CD4-positive, alpha-beta T cell treated with Interleukin-17A for 4 hours (primary cell): Measurements from ENCODE around the gene CABYR.
A peak's percentile ranks its signal among the peaks of the same experiment; 100 is the strongest.
"Not testable (repeated sequence)": the region's sequence is repeated elsewhere in the genome, so short reads cannot be mapped to it uniquely, and the experiment has no call there.

Experiments used
- DNase-seq: peaks from one replicate; pipeline ENCODE4 v3.0.0-alpha.2; 2020; ENCODE audit warnings: mixed read lengths

Gene CABYR

DNA sequence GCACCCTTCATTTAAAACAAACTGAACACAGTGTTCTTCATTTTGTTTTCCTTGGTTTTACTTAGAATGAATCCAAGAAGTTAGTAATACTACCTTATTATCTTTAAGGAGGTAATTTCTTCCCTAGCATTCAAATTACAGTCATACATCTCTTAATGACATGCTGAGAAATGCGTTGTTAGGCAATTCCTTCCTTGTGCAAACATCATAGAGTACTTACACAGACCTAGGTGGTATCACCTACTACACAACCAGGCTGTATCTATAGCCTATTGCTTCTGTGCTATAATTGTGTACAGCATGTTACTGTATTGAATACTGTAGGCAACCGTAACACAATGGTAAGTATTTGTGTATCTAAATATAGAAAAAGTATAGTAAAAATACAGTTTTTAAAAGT lies 8.4 kb upstream of the CABYR start:
- no peak for DNase-seq

- DNase-seq = no peak
These were observed 1.9 kb upstream of the CABYR start for GRCh38 chr18:24136967-24137373.

- DNase-seq = no peak
These were observed 463 bp upstream of the CABYR start for GRCh38 chr18:24138409-24138788.

GRCh38 chr18:24140697-24141096 lies 1.8 kb downstream of the CABYR start:
- no peak for DNase-seq

- DNase-seq = no peak
These were observed 3.5 kb downstream of the CABYR start for GRCh38 chr18:24142376-24142775.

DNA sequence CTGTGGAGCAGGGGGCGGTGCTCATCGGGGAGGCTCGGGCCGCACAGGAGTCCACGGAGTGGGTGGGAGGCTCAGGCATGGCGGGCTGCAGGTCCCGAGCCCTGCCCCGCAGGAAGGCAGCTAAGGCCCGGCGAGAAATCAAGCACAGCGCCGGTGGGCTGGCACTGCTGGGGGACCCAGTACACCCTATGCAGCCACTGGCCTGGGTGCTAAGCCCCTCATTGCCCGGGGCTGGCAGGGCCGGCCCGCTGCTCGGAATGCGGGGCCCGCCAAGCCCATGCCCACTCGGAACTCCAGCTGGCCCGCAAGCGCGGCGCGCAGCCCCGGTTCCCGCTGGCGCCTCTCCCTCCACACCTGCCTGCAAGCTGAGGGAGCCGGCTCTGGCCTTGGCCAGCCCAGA lies 10.7 kb downstream of the CABYR start:
- not testable (repeated sequence) for DNase-seq

- DNase-seq = no peak
These were observed 14.5 kb downstream of the CABYR start for GRCh38 chr18:24153397-24153796.

DNA sequence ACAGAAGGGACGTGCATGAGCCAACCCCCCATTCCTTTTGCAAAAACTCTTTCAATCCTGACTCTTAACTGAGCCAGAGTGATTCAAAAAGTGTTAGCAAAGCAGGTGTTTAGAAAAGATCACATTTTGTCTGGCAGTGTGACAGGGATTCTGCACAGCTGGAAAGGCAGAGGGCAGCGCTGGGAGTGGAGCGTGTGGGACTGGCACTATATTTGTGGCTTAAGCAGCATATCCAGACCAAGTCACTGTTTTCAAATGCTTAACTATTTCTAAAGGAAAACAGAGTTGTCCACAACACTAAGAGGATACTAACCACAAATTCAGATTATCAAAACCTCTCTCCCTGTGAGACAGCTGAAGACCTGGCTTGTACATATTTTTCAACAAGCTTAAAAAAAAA lies 19.0 kb downstream of the CABYR start:
- no peak for DNase-seq

DNA sequence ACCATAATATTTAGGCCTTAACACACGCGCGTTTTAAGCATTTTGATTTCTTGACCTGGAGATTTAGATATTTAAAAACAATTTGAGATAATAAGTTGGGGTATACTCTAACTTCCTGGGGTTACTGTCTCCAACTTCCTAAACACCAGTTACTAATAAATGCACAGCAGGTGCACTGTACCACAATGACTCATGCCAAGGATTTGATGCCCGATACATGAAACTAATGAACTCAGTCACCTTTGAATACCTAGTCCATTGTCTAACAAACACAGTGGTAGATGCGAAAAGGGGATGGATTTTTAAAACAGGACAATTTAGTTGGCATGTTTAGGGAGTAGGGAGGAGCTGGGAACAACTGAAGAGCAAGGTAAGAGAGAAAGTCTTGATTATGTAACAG lies 21.2 kb downstream of the CABYR start:
- DNase-seq = no peak

DNA sequence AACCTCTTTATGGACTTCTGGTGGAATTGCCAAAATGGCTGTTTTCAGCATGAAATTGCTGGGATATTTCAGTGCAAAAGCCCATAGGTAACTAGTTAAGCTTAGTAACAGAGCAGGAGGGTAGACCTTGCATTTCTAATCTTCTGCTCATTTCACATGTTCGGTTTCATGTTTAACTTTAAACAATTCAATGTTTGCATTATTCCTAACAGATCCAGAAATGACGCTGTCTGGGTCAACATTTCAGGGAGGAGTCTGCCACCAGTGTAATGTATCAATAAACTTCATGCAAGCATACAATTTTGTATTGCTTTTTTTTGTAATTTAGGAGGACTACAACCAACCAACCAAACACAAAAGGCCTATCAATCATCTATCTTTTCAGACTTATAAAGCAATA lies 22.4 kb downstream of the CABYR start:
- no peak for DNase-seq

DNA sequence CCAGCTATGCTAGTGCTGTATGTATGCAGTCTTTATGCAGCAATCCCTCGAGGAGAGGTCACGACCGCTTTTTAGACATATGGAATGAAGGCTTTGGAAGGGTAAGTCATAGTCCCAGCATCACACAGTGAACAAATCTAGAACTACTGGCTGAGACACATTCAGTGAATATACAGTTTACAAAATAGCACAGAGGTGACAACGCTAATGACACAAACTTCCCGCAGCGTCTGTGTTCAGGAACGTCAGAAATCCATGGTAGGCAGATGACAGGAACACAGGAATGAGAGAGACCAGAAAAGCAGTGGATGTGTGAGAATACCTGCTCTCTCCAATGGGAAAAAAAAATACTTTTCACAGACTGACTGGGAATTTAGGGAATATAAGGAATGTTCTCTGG lies 29.6 kb downstream of the CABYR start:
- no peak for DNase-seq

DNA sequence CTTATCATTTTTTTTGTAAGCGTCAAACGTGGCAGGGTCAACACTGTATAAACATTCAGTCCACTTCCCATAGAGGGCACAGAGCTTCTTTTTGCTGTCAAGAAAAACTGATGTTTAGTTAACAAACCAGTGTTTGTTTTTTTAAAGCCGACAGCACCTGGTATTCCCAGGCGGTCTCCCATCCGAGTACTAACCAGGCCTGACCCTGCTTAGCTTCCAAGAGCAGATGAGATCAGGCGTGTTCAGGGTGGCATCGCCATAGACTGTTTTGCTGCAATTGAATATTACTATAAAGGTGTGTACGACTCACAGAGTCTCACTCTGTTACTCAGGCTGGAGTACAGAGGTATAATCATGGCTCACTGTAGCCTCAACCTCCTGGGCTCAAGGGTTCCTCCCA lies 31.5 kb downstream of the CABYR start:
- no peak for DNase-seq

DNA sequence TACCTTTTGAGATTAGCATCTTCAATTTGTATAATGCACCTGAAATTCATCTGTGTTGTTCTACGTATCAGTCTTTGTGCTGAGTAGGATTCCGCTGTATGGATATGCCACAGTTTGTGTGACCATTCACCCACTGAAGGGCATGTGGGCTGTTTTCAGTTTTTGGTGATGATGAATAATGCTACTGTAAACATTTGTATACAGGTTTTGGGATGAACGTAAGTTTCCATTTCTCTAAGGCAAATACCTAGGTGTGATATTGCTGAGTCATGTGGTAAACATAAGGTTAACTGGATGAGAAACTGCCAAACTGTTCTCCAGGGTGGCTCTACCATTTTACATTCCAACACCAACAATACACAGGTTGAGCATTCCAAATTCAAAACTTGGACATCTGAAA lies 35.1 kb downstream of the CABYR start:
- no peak for DNase-seq

DNA sequence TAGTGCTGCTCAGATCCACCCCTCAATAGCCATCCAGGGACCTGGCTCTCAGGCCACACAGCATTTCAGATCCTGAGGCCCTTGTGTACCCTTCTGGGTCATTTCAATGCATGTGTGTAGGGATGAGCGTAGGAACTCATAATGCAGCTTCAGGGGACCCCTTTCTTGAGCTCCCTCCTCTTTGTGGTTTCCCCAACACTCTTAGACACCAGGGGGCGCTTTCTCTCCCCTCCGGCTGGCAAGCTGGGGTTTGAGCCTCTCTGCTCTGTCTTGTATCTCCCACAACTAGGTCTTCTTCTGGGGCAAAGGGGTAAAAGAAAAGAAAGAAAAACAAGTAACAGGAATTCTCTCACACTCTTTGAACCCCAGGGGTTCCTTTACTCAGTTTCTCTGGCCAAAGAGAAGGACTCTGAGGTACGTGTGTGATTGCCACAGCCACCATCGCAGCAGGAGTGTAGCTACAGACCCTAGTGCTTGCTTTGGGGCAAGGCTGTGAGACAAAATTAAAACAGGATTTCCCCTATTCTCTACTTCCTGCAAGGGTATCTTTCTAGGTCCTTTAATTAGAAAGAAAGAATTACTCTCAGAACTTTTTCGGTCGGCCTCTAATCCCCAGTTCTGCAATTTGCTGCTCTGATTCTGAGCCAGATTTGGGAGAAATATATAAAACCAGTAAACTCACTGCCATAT lies 38.0 kb downstream of the CABYR start:
- peak; percentile 45 for DNase-seq

- no peak for DNase-seq
These were observed 38.8 kb downstream of the CABYR start for GRCh38 chr18:24177499-24178133.

DNA sequence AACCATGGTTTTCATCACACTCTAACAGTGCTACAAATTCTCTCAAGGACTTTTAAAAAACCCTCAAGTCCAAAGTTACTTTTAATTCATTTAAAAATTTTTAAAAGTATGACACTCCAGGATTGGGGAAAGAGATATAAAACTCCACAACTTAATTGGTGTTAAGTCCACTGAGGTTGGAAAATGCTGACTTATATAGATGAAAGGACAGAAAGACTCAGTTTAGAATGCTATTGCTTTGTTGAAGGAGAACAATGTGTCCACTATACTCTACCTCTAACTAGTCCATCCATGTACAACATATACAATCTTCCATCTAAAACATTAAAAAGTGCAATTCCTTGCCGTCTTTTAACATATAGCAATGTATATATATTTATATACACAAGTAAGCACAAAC lies 41.2 kb downstream of the CABYR start:
- no peak for DNase-seq

GRCh38 chr18:24181806-24182205 lies 42.9 kb downstream of the CABYR start:
- DNase-seq = no peak

GRCh38 chr18:24185805-24186204 lies 46.9 kb downstream of the CABYR start:
- no peak for DNase-seq

GRCh38 chr18:24187049-24187448 lies 48.2 kb downstream of the CABYR start:
- DNase-seq = no peak

DNA sequence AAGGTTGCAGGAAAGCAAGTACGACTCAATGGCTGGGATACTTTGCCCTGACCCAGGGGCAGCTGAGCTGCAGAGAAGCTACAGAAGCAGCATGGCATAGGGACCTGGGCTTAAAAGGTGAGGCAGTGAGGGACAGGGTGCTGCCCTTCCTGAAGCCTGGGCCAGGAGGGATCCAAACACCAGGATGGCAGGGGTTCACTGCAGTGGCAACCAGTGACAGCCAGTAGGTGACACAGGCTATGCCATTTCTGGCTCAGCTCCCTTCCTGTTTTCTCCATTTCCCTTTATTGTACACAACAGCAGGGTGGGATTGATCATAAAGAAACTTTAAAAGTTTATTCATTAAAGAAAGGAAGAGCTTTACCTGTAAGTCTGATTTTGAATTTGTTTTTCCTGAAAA lies 48.8 kb downstream of the CABYR start:
- DNase-seq = no peak

- no peak for DNase-seq
These were observed 49.3 kb downstream of the CABYR start for GRCh38 chr18:24188120-24188519.

- DNase-seq = no peak
These were observed 50.2 kb downstream of the CABYR start for GRCh38 chr18:24189007-24189528.

GRCh38 chr18:24189664-24190346 lies 50.9 kb downstream of the CABYR start:
- DNase-seq = no peak

DNA sequence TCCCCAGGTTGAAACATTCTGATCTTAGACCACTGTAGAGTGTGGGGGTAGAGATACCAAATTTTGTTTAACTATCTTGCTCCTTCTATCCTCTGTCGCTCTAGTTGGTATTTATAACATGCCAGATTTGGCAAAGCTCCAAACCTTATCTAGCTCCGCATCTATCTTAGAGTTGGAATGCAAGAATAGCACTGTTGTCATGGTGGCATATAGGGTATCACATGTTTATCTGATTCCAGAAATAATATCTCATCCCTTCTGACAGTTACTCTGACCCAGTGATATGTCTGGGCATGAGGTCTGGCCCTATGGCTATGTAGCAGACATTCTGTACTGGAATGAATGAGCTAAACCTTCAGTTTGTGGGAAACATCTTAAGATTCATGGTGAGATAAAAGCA lies 51.7 kb downstream of the CABYR start:
- no peak for DNase-seq
